ENCODE measurements around the gene ABTB2. TPM values are rescaled to one million over a fixed set of nuclear protein-coding genes. Genes with fewer than 3 reads are reported as not detected.

Gene ABTB2
- polyA plus RNA-seq, 1 donor (not counting 4 experiments of a cell fraction or from before 2014, with no cell fraction given) = 1.0 TPM

DNA sequence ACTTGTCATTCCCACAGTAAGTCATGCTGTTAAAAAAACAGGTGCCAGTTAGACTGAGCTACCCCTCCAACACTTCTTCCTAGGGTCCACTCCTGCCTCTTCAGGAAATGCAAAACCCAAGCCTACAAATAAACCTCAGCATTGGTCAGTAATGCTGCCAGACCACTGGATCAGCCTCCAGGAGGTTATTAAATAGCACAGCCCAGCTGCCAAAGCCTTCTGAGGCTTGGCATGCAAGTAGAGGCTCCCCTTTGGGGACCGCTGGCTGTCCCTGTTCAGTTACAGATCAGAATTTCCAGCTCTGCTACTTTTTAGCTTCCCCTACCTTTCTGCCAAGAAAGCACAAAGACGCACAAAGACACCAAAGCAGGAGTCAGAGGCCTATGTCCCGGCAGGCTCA lies 33.3 kb downstream of the ABTB2 start:
- no peaks in the 10 kb centered on the region for H3K36me3 ChIP-seq (ENCODE audit: control insufficient read depth in 2 of 2, extremely low read depth in 1 of 2, insufficient read depth in 2 of 2, low read length in 2 of 2)
- DNase-seq (ENCODE audit: low read depth, low spot score) (no peak), FAIRE-seq (no peak)
- no peaks in the 10 kb centered on the region for H3K4me1 ChIP-seq (ENCODE audit: control insufficient read depth, extremely low read depth, insufficient read depth, low read length)
- no peaks in the 10 kb centered on the region for H3K9me3 ChIP-seq (ENCODE audit: control insufficient read depth, low read depth, low read length)
- dilution Hi-C loops (cut with MboI; ENCODE audit: extremely low pct_ligation_motif_present, low sequenced_read_pairs) = no loop called here
- H3K27ac ChIP-seq (ENCODE audit: control insufficient read depth, insufficient read depth, low read length) = no peak overlapping the region
- no peak overlapping the region for H3K9ac ChIP-seq (ENCODE audit: control insufficient read depth, extremely low read depth, insufficient read depth, low read length)
- H3K4me3 ChIP-seq (ENCODE audit: control insufficient read depth in 2 of 3, extremely low read depth in 1 of 3, insufficient read depth in 2 of 3, low read depth in 1 of 3, low read length in 3 of 3) = no peak overlapping the region
- no peaks in the 10 kb centered on the region for H3K9me1 ChIP-seq (ENCODE audit: control insufficient read depth, extremely low read depth, insufficient read depth, low read length)
- no peak overlapping the region for H3K4me2 ChIP-seq (ENCODE audit: control insufficient read depth, extremely low read depth, insufficient read depth, low read depth, low read length)
- no peaks in the 10 kb centered on the region for H4K20me1 ChIP-seq (ENCODE audit: control insufficient read depth, extremely low read depth, insufficient read depth, low read length)
- H2AFZ ChIP-seq (ENCODE audit: control insufficient read depth, low read length) = no peak overlapping the region
- H3K79me2 ChIP-seq (ENCODE audit: control insufficient read depth, insufficient read depth, low read length) = no peaks in the 10 kb centered on the region
- TF ChIP-seq, protein P1, sequence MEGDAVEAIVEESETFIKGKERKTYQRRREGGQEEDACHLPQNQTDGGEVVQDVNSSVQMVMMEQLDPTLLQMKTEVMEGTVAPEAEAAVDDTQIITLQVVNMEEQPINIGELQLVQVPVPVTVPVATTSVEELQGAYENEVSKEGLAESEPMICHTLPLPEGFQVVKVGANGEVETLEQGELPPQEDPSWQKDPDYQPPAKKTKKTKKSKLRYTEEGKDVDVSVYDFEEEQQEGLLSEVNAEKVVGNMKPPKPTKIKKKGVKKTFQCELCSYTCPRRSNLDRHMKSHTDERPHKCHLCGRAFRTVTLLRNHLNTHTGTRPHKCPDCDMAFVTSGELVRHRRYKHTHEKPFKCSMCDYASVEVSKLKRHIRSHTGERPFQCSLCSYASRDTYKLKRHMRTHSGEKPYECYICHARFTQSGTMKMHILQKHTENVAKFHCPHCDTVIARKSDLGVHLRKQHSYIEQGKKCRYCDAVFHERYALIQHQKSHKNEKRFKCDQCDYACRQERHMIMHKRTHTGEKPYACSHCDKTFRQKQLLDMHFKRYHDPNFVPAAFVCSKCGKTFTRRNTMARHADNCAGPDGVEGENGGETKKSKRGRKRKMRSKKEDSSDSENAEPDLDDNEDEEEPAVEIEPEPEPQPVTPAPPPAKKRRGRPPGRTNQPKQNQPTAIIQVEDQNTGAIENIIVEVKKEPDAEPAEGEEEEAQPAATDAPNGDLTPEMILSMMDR (optimal IDR thresholded peaks at IDR 0.05 in 1 of 3, IDR thresholded peaks at IDR 0.05 in 1 of 3, conservative IDR thresholded peaks at IDR 0.05 in 1 of 3; ENCODE audit: extremely low read depth in 1 of 3, insufficient read depth in 2 of 3, low read length in 3 of 3) = no peak
- no peak for TF ChIP-seq EZH2 (IDR thresholded peaks at IDR 0.05; ENCODE audit: low read length)
- no peaks in the 10 kb centered on the region for H3K27me3 ChIP-seq (ENCODE audit: control insufficient read depth, extremely low read depth, insufficient read depth, low read length)

DNA sequence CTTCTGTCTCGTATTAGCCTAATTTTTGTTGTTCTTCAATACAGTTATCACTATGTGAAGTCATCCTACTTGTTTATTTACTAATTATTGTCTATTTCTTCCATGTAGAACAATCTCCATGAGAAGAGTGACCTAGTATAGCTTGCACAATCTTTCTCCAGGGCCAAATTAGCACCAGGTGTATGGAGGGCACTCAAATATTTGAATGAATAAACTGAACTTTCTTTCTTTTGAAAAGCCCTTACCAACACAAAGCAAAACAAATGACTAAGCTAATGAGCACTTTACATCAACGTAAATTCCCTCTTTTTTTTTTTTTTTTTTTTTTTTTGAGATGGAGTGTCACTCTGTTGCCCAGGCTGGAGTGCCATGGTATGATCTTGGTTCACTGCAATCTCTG lies 34.2 kb downstream of the ABTB2 start:
- no peak overlapping the region for H3K27ac ChIP-seq (ENCODE audit: control insufficient read depth, insufficient read depth, low read length)
- no peak overlapping the region for H3K4me2 ChIP-seq (ENCODE audit: control insufficient read depth, extremely low read depth, insufficient read depth, low read depth, low read length)
- H3K79me2 ChIP-seq (ENCODE audit: control insufficient read depth, insufficient read depth, low read length) = no peaks in the 10 kb centered on the region
- H3K36me3 ChIP-seq (ENCODE audit: control insufficient read depth in 2 of 2, extremely low read depth in 1 of 2, insufficient read depth in 2 of 2, low read length in 2 of 2) = no peaks in the 10 kb centered on the region
- TF ChIP-seq EZH2 (IDR thresholded peaks at IDR 0.05; ENCODE audit: low read length) = no peak
- TF ChIP-seq, protein P1 (optimal IDR thresholded peaks at IDR 0.05 in 1 of 3, IDR thresholded peaks at IDR 0.05 in 1 of 3, conservative IDR thresholded peaks at IDR 0.05 in 1 of 3; ENCODE audit: extremely low read depth in 1 of 3, insufficient read depth in 2 of 3, low read length in 3 of 3) = no peak
- no peaks in the 10 kb centered on the region for H3K27me3 ChIP-seq (ENCODE audit: control insufficient read depth, extremely low read depth, insufficient read depth, low read length)
- H4K20me1 ChIP-seq (ENCODE audit: control insufficient read depth, extremely low read depth, insufficient read depth, low read length) = peaks cover 2% of the 10 kb centered on the region
- H3K9me1 ChIP-seq (ENCODE audit: control insufficient read depth, extremely low read depth, insufficient read depth, low read length) = no peaks in the 10 kb centered on the region
- dilution Hi-C loops (cut with MboI; ENCODE audit: extremely low pct_ligation_motif_present, low sequenced_read_pairs) = no loop called here
- no peak overlapping the region for H2AFZ ChIP-seq (ENCODE audit: control insufficient read depth, low read length)
- no peak overlapping the region for H3K9ac ChIP-seq (ENCODE audit: control insufficient read depth, extremely low read depth, insufficient read depth, low read length)
- H3K4me1 ChIP-seq (ENCODE audit: control insufficient read depth, extremely low read depth, insufficient read depth, low read length) = no peaks in the 10 kb centered on the region
- DNase-seq (ENCODE audit: low read depth, low spot score) = no peak
- no peak for FAIRE-seq
- H3K9me3 ChIP-seq (ENCODE audit: control insufficient read depth, low read depth, low read length) = no peaks in the 10 kb centered on the region
- no peak overlapping the region for H3K4me3 ChIP-seq (ENCODE audit: control insufficient read depth in 2 of 3, extremely low read depth in 1 of 3, insufficient read depth in 2 of 3, low read depth in 1 of 3, low read length in 3 of 3)

All from keratinocyte (primary cell).